MCF 10A (cell line): ENCODE results near the gene WDR27. TPM values are rescaled to one million over a fixed set of nuclear protein-coding genes. Genes with fewer than 3 reads are reported as not detected.

Experiments
- BruUV-seq: library from RNA; stranded (reverse); fragments of 400-500 nt; replicated peaks from 2 replicates; lab custom pipeline; 2021; lab: Mats Ljungman, UMichigan
- CTCF ChIA-PET: fragments of 300-600 bp; sonication (Branson Sonifier 250); formaldehyde crosslinking; extraction: SDS; loops from one replicate; lab custom pipeline; 2021; ENCODE audit warnings: antibody characterized with exemption, inconsistent platforms; lab: Yijun Ruan, JAX
- POLR2A ChIA-PET: fragments of 300-600, 350-650 bp; sonication (Branson Sonifier 250); formaldehyde crosslinking; extraction: SDS; loops from one replicate; lab custom pipeline; 2020; ENCODE audit warnings: antibody characterized with exemption, inconsistent platforms; lab: Yijun Ruan, JAX
- DNase-seq: peaks from one replicate; pipeline ENCODE4 v3.0.0-alpha.2; 2018; ENCODE audit not compliant: unreplicated experiment
- H3K27ac Mint-ChIP-seq: one replicate; pipeline ENCODE4 v1.8.0; 2022; ENCODE audit warnings: mild to moderate bottlenecking, low read depth, mixed read lengths; ENCODE audit not compliant: unreplicated experiment
- H3K27me3 Mint-ChIP-seq: one replicate; pipeline ENCODE4 v1.8.0; 2022; ENCODE audit warnings: mixed read lengths; ENCODE audit not compliant: insufficient read depth, unreplicated experiment
- H3K36me3 Mint-ChIP-seq: one replicate; pipeline ENCODE4 v1.8.0; 2022; ENCODE audit warnings: mild to moderate bottlenecking, moderate library complexity, mixed read lengths; ENCODE audit not compliant: insufficient read depth, unreplicated experiment
- H3K4me1 Mint-ChIP-seq: one replicate; pipeline ENCODE4 v1.8.0; 2022; ENCODE audit warnings: mixed read lengths; ENCODE audit not compliant: insufficient read depth, unreplicated experiment
- H3K4me3 Mint-ChIP-seq: one replicate; pipeline ENCODE4 v1.8.0; 2022; ENCODE audit warnings: mild to moderate bottlenecking, moderate library complexity, mixed read lengths; ENCODE audit not compliant: unreplicated experiment
- H3K9me3 Mint-ChIP-seq: one replicate; pipeline ENCODE4 v1.8.0; 2022; ENCODE audit warnings: mixed read lengths; ENCODE audit not compliant: unreplicated experiment
- CTCF ChIP-seq: fragments of 200-600 bp; IDR thresholded peaks from one replicate; pipeline ENCODE4 v1.8.0; 2022; ENCODE audit warnings: antibody characterized with exemption, mild to moderate bottlenecking; ENCODE audit not compliant: unreplicated experiment
- intact Hi-C: fragments of 100-400 bp; cut with micrococcal nuclease; formaldehyde crosslinking; loops from 2 replicates; pipeline ENCODE4 v1.14.1; 2022
- total RNA-seq: library from RNA; stranded (reverse); gene quantifications from 2 replicates; pipeline ENCODE4 v1.2.3, GENCODE V29; 2022

WDR27 gene
- total RNA-seq, 1 experiment from 2014 or later: 80.6 TPM

DNA sequence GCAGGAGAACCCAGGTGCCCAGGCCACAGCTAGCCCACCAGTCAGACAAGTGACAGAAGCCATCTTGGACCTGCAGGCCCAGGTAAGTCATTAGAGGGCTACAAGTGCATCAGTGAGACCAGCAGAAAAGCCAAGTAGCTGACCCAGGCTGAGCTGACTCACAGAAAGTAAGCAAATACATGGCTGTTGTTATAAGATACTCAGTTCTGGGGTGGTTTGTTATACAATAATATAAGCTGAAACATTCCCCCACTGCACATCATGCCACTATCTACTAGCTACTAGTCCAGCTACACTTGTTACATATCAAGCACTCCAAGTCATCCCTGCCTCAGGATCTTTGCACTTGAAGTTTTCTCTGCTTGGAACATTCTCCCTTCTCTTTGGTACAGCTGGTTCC lies 39.5 kb upstream of the WDR27 start:
- Mint-ChIP-seq H3K4me3 (no peak overlapping the region), H3K27me3 (peaks cover 9% of the 10 kb centered on the region), H3K9me3 (no peaks in the 10 kb centered on the region), H3K4me1 (no peaks in the 10 kb centered on the region), H3K36me3 (no peaks in the 10 kb centered on the region), H3K27ac (no peak overlapping the region)
- intact Hi-C loops: no loop called here
- BruUV-seq: no TSS peak
- DNase-seq: no peak
- POLR2A ChIA-PET: interaction anchor here (1.2 to 1.8 kb wide), 2 partner anchors 9 to 10 kb away, joined by 5 to 9 read pairs; partner anchors contain the start of genes DYNLT2 and ERMARD
- CTCF ChIA-PET: interaction anchor here (0.7 kb wide), 1 partner anchor 506 kb away, joined by 3 read pairs; no protein-coding TSS in a partner anchor
- no peak for TF ChIP-seq CTCF

DNA sequence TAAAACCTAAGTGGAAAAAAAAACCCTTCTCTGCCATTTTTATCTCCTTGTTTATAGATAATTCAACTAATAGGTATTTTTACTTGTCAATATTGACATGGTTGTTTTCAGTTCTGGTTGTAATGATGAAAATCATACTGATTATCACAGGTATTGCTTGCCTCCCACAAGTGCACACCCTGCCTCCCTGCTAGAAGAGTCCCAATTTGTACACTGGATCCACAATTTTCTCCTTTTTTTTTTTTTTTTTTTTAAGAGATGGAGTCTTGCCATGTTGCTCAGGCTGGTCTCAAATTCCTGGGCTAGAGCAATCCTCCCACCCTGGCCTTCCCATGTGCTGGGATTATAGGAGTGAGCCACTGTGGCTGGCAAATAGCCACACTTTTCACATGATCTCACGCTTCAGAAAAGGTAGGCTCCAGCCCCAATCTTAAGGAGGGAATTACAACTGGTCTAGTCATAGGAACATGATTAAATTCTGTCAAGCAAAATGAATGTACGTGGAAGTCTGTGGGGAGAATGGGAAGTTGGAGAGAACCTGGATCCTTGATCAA lies 37.2 kb upstream of the WDR27 start:
- no peak overlapping the region for H3K4me3 Mint-ChIP-seq
- intact Hi-C loops: no loop called here
- H3K9me3 Mint-ChIP-seq: no peaks in the 10 kb centered on the region
- H3K36me3 Mint-ChIP-seq: no peaks in the 10 kb centered on the region
- no TSS peak for BruUV-seq
- TF ChIP-seq CTCF: no peak
- no peaks in the 10 kb centered on the region for H3K4me1 Mint-ChIP-seq
- CTCF ChIA-PET: no interaction called here
- H3K27ac Mint-ChIP-seq: no peak overlapping the region
- peaks cover 31% of the 10 kb centered on the region for H3K27me3 Mint-ChIP-seq
- no peak for DNase-seq
- POLR2A ChIA-PET: no interaction called here

DNA sequence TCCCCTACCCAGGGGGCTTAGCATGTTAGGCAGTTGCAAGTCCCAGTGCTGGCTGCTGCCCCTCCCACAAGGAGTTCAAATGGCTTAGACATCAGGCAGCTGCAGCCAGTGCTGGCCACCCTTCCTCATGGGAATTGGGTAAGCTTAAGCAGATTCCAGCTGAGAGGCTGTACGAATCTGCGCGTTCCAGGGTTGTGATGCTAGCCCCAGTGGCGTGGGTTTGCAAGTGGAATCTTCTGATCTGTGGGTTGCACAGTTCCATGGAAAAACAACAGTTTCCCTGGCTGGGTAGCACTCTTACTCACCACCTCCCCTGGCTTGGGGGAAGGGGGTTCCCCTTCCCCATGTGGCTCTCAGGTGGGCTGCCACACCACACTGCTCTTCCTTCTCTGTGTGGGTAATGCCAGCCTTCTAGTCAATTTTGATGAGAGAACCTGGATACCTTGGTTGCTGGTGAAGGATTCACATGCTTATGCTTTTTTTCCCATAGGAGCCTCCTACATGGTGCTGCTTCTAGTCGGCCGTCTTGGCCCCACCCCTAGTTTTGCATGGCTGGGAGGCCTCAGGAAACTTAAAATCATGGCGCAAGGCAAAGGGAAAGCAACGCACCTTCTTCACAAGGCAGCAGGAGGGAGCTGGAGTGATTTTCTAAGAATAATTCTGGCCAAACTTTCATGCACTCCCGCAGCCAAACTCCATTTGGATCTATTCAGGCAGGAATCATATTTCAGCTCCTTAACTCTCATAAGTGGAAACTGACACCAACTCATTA lies 36.6 kb upstream of the WDR27 start:
- Mint-ChIP-seq H3K9me3 (no peaks in the 10 kb centered on the region), H3K27ac (no peak overlapping the region), H3K4me3 (no peak overlapping the region), H3K36me3 (no peaks in the 10 kb centered on the region), H3K4me1 (no peaks in the 10 kb centered on the region), H3K27me3 (peaks cover 31% of the 10 kb centered on the region)
- no peak for TF ChIP-seq CTCF
- CTCF ChIA-PET: no interaction called here
- intact Hi-C loops: no loop called here
- DNase-seq: no peak
- BruUV-seq: no TSS peak
- POLR2A ChIA-PET: no interaction called here

DNA sequence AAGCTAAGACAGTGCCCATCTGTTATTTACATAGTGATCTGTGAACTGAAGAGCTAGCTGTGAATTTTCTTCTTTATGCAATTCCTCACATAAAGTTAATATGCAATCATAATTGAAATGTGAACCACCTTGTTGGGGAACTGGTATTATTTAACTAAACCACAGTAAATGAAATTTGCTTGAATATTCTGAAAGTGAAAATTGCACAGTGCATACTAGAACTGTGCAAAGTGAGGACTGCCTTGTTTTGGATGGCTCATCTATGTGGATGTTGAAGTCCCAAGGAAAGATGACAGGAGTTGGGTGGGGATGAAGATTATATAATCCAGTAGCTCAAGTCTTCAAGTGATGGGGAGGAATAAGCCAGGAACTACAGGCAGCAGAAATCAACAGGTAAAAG lies 28.1 kb upstream of the WDR27 start:
- Mint-ChIP-seq H3K27ac (no peak overlapping the region), H3K9me3 (no peaks in the 10 kb centered on the region), H3K4me1 (no peaks in the 10 kb centered on the region), H3K4me3 (no peak overlapping the region), H3K27me3 (peaks cover 9% of the 10 kb centered on the region), H3K36me3 (no peaks in the 10 kb centered on the region)
- no peak for TF ChIP-seq CTCF
- no peak for DNase-seq
- BruUV-seq: no TSS peak
- ChIA-PET POLR2A (no interaction called here), CTCF (no interaction called here)
- intact Hi-C loops: no loop called here
